ENCODE measurements around the gene MMEL1. TPM values are rescaled to one million over a fixed set of nuclear protein-coding genes. Genes with fewer than 3 reads are reported as not detected.

Gene MMEL1
- total and polyA plus RNA-seq, 2 of the 13 experiments (the other 11 are each of a cell fraction or from before 2014, with no cell fraction given) = 0.48 TPM; not detected in 1

GRCh38 chr1:2546515-2547209 lies 86.2 kb downstream of the MMEL1 start (continued):
- TF ChIP-seq ZNF407 (CRISPR knock-in tag; IDR thresholded peaks at IDR 0.05; ENCODE audit: not compliant biosample characterization) (peak; percentile 31), HDAC2 (CRISPR knock-in tag; IDR thresholded peaks at IDR 0.05) (0 out of 2 replicates have a peak, but pooled peaks have one; percentile 8), ZFP82 (CRISPR knock-in tag; IDR thresholded peaks at IDR 0.05; ENCODE audit: borderline replicate concordance) (no peak), POLR2A (IDR thresholded peaks at IDR 0.05; ENCODE audit: insufficient read depth in 1 of 2, low read depth in 2 of 2, low read length in 2 of 2) (no peak), TCF12 (IDR thresholded peaks at IDR 0.05) (no peak), TCF12 (CRISPR knock-in tag; IDR thresholded peaks at IDR 0.05) (no peak), TAF1 (CRISPR knock-in tag; IDR thresholded peaks at IDR 0.05) (peak; percentile 2; the same call in 1 of the 2 replicates), MEIS2 (CRISPR knock-in tag; IDR thresholded peaks at IDR 0.05) (peak; percentile 57; the same call in 1 of the 2 replicates), KLF9 (CRISPR knock-in tag; IDR thresholded peaks at IDR 0.05; ENCODE audit: low read depth) (0 out of 2 replicates have a peak, but pooled peaks have one; percentile 3), DRAP1 (CRISPR knock-in tag; IDR thresholded peaks at IDR 0.05) (peak; percentile 93), ZNF616 (CRISPR knock-in tag; IDR thresholded peaks at IDR 0.05; ENCODE audit: low read depth) (no peak; the same call in 1 of the 2 replicates), THYN1 (CRISPR knock-in tag; IDR thresholded peaks at IDR 0.05; ENCODE audit: borderline replicate concordance, low read depth) (no peak), HOXA7 (CRISPR knock-in tag; IDR thresholded peaks at IDR 0.05) (no peak), ZNF670 (CRISPR knock-in tag; IDR thresholded peaks at IDR 0.05; ENCODE audit: borderline replicate concordance) (peak; percentile 55; the same call in 1 of the 2 replicates), ZFP36L2 (CRISPR knock-in tag; IDR thresholded peaks at IDR 0.05) (no peak), GZF1 (CRISPR knock-in tag; IDR thresholded peaks at IDR 0.05) (no peak)
- TF ChIP-seq, protein P1, sequence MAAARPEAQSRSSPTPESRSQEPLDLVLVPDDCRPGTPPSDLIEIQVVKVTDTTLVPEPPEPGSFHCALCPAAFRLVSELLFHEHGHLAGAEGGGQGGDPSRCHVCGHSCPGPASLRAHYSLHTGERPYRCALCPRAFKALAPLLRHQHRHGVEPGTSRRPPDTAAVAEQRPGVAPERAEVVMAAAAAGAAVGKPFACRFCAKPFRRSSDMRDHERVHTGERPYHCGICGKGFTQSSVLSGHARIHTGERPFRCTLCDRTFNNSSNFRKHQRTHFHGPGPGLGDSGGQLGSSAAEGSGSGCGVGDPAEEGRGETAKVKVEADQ (CRISPR knock-in tag; IDR thresholded peaks at IDR 0.05; ENCODE audit: borderline replicate concordance) = no peak
- TF ChIP-seq, protein P2, sequence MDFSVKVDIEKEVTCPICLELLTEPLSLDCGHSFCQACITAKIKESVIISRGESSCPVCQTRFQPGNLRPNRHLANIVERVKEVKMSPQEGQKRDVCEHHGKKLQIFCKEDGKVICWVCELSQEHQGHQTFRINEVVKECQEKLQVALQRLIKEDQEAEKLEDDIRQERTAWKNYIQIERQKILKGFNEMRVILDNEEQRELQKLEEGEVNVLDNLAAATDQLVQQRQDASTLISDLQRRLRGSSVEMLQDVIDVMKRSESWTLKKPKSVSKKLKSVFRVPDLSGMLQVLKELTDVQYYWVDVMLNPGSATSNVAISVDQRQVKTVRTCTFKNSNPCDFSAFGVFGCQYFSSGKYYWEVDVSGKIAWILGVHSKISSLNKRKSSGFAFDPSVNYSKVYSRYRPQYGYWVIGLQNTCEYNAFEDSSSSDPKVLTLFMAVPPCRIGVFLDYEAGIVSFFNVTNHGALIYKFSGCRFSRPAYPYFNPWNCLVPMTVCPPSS (IDR thresholded peaks at IDR 0.05) = no peak

Measured in HepG2 (cell line).